ENCODE measurements around the gene CCDC24.

- TF ChIP-seq CTCF (conservative IDR thresholded peaks at IDR 0.05 in 1 of 2, IDR thresholded peaks at IDR 0.05 in 1 of 2; ENCODE audit: low read depth in 1 of 2, low read length in 2 of 2) (no peak), EZH2 (IDR thresholded peaks at IDR 0.05; ENCODE audit: low read length, missing control alignments) (no peak)
These were observed 8.0 kb upstream of the CCDC24 start for GRCh38 chr1:43983253-43983899.
